ENCODE data around the gene SLC17A8. TPM values are rescaled to one million over a fixed set of nuclear protein-coding genes. Genes with fewer than 3 reads are reported as not detected.
"Not testable (repeated sequence)": the region's sequence is repeated elsewhere in the genome, so short reads cannot be mapped to it uniquely, and the experiment has no call there.

The SLC17A8 gene
- total and polyA plus RNA-seq, 2 experiments from 2014 or later = not detected

- Histone ChIP-seq H3K36me3 (peaks cover 57% of the 10 kb centered on the region), H3K27ac (no peak overlapping the region)
Measured at GRCh38 chr12:100329800-100330199, 27.1 kb upstream of the SLC17A8 start.

DNA sequence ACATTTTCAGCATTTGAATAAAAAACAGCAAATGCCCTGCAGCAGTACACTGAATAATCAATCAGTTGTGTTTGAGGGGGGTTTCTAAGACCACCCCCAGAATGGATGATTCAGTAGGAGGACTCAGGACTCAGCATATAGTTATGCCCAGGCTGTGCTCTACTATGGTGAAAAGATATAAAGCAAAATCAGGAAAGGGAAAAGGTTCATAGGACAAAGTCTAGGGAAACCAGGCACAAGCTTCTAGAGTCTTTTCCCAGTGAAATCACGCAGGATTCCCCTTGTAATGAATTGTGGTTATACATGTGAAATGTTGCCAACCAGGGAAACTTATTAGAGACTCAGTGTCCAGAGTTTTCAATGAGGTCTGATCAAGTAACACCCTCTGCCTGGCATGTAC is 25.0 kb upstream of the SLC17A8 start:
- no peak for TF ChIP-seq CTCF (IDR thresholded peaks at IDR 0.05; ENCODE audit: low read depth, low read length)
- Histone ChIP-seq H3K4me3 (no peak overlapping the region), H3K36me3 (peaks cover 57% of the 10 kb centered on the region), H3K27ac (no peak overlapping the region), H3K27me3 (no peaks in the 10 kb centered on the region), H3K9me3 (ENCODE audit: low read depth) (no peaks in the 10 kb centered on the region), H3K4me1 (ENCODE audit: low read depth) (no peaks in the 10 kb centered on the region)
- no peak for DNase-seq (ENCODE audit: low read depth in 1 of 2, low spot score in 1 of 2)

More at GRCh38 chr12:100329800-100330199, 27.1 kb upstream of the SLC17A8 start:
- Histone ChIP-seq H3K4me1 (ENCODE audit: low read depth) (no peaks in the 10 kb centered on the region), H3K4me3 (no peak overlapping the region), H3K27me3 (no peaks in the 10 kb centered on the region), H3K9me3 (ENCODE audit: low read depth) (no peaks in the 10 kb centered on the region)
- TF ChIP-seq CTCF (IDR thresholded peaks at IDR 0.05; ENCODE audit: low read depth, low read length) = no peak
- no peak for DNase-seq (ENCODE audit: low read depth in 1 of 2, low spot score in 1 of 2)

- no peak for TF ChIP-seq CTCF (IDR thresholded peaks at IDR 0.05; ENCODE audit: low read depth, low read length)
Measured at GRCh38 chr12:100332852-100333251, 24.0 kb upstream of the SLC17A8 start.

GRCh38 chr12:100337299-100337698 is 19.6 kb upstream of the SLC17A8 start:
- Histone ChIP-seq H3K4me3 (no peak overlapping the region), H3K36me3 (peaks cover 69% of the 10 kb centered on the region), H3K4me1 (ENCODE audit: low read depth) (no peaks in the 10 kb centered on the region), H3K9me3 (ENCODE audit: low read depth) (no peaks in the 10 kb centered on the region), H3K27me3 (no peaks in the 10 kb centered on the region), H3K27ac (no peak overlapping the region)
- TF ChIP-seq CTCF (IDR thresholded peaks at IDR 0.05; ENCODE audit: low read depth, low read length) = no peak
- DNase-seq (ENCODE audit: low read depth in 1 of 2, low spot score in 1 of 2) = no peak

More at GRCh38 chr12:100332852-100333251, 24.0 kb upstream of the SLC17A8 start:
- H3K36me3 ChIP-seq = peaks cover 62% of the 10 kb centered on the region
- H3K4me1 ChIP-seq (ENCODE audit: low read depth) = no peaks in the 10 kb centered on the region
- H3K9me3 ChIP-seq (ENCODE audit: low read depth) = no peaks in the 10 kb centered on the region
- H3K27ac ChIP-seq = no peak overlapping the region
- H3K4me3 ChIP-seq = no peak overlapping the region
- no peak for DNase-seq (ENCODE audit: low read depth in 1 of 2, low spot score in 1 of 2)
- no peaks in the 10 kb centered on the region for H3K27me3 ChIP-seq

- no peak overlapping the region for H3K4me3 ChIP-seq
- no peaks in the 10 kb centered on the region for H3K4me1 ChIP-seq (ENCODE audit: low read depth)
- TF ChIP-seq CTCF (IDR thresholded peaks at IDR 0.05; ENCODE audit: low read depth, low read length) = no peak
- no peaks in the 10 kb centered on the region for H3K27me3 ChIP-seq
- DNase-seq (ENCODE audit: low read depth in 1 of 2, low spot score in 1 of 2) = no peak
- H3K9me3 ChIP-seq (ENCODE audit: low read depth) = no peaks in the 10 kb centered on the region
- H3K36me3 ChIP-seq = peaks cover 67% of the 10 kb centered on the region
- no peak overlapping the region for H3K27ac ChIP-seq
Measured at GRCh38 chr12:100337727-100338126, 19.1 kb upstream of the SLC17A8 start.

DNA sequence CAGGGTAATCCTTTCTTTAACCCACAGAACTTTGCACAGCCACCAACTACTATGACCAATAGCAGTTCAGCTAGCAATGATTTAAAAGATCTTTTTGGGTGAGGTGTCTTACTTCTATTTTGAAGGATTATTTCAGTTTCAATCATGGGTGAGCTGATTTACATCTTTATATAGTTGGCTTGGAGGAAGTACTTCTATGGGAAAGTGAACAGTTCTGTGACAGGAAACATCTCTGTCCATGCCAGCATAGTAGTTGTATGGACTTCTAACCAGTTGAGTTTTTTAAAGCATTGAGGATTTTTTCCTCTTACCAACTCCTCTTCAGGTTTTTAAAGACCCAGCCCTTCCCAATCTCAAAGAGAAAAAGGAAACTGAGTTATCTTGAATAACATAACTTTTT is 17.8 kb upstream of the SLC17A8 start:
- DNase-seq (ENCODE audit: low read depth in 1 of 2, low spot score in 1 of 2) = no peak
- no peaks in the 10 kb centered on the region for H3K27me3 ChIP-seq
- H3K9me3 ChIP-seq (ENCODE audit: low read depth) = no peaks in the 10 kb centered on the region
- peak overlapping the region; percentile 17 for H3K27ac ChIP-seq
- no peaks in the 10 kb centered on the region for H3K4me1 ChIP-seq (ENCODE audit: low read depth)
- H3K4me3 ChIP-seq = no peak overlapping the region
- peaks cover 57% of the 10 kb centered on the region for H3K36me3 ChIP-seq
- no peak for TF ChIP-seq CTCF (IDR thresholded peaks at IDR 0.05; ENCODE audit: low read depth, low read length)

DNA sequence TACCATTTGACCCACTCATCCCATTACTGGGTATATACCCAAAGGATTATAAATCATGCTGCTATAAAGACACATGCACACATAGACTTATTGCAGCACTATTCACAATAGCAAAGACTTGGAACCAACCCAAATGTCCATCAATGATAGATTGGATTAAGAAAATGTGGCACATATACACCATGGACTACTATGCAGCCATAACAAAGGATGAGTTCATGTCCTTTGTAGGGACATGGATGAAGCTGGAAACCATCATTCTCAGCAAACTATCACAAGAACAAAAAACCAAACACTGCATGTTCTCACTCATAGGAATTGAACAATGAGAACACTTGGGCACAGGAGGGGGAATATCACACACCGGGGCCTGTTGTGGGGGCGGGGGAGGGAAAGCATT is 14.0 kb upstream of the SLC17A8 start:
- not testable (repeated sequence) for H3K9me3 ChIP-seq (ENCODE audit: low read depth); H3K27me3 ChIP-seq; H3K27ac ChIP-seq; DNase-seq (ENCODE audit: low read depth in 1 of 2, low spot score in 1 of 2); H3K4me1 ChIP-seq (ENCODE audit: low read depth); H3K4me3 ChIP-seq
- H3K36me3 ChIP-seq = peaks cover 26% of the 10 kb centered on the region

- H3K9me3 ChIP-seq (ENCODE audit: low read depth); DNase-seq (ENCODE audit: low read depth in 1 of 2, low spot score in 1 of 2); H3K4me1 ChIP-seq (ENCODE audit: low read depth); H3K27ac ChIP-seq; H3K27me3 ChIP-seq; H3K4me3 ChIP-seq: not testable (repeated sequence)
- peaks cover 13% of the 10 kb centered on the region for H3K36me3 ChIP-seq
Measured at GRCh38 chr12:100344351-100344750, 12.5 kb upstream of the SLC17A8 start.
